SH-SY5Y (cell line): ENCODE measurements around the gene PAM16.

Experiments used
- GATA2 ChIP-seq: IDR thresholded peaks from 2 replicates; pipeline ENCODE4 v1.6.1; 2011; ENCODE audit warnings: mild to moderate bottlenecking, low read depth, low read length
- GATA3 ChIP-seq: IDR thresholded peaks from 2 replicates; pipeline ENCODE4 v1.6.1; 2011; ENCODE audit warnings: low read depth, mild to moderate bottlenecking, low read length, moderate library complexity

PAM16 gene

DNA sequence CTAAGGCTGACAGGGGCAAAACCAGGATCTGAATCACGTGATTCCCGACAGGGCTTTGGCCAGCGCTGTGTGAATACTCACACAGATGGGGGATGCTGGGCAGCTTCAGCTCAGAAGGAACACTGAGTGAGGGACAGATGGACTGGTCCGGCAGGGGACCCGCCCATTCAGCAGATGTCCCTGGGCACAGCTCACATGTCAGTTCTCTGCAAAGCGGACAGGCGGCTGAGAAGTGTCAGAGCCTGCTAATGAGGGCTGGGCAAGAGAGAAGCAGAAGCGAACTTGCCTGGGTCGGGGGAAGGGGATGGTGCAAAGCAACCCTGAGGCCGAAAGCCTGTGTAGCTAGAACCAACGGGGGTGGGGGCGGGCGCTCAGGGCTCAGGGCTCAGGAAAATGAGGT lies 47.1 kb downstream of the PAM16 start:
- no peak for TF ChIP-seq GATA3
- no peak for TF ChIP-seq GATA2

DNA sequence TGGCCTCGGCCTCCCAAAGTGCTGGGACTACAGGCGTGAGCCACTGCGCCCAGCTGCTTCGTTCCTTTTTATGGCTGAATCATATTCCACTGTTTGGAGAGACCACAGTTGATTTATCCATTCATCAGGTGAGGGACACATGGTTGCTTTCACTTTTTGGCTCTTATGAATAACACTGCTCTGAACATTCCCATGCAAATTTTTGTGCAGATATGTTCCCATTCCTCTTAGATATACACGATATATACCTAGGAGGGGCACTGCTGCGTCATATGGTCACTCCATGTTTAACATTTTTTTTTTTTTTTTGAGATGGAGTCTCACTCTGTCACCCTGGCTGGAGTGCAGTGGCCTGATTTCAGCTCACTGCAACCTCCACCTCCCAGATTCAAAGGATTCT lies 49.2 kb downstream of the PAM16 start:
- TF ChIP-seq GATA2: no peak

DNA sequence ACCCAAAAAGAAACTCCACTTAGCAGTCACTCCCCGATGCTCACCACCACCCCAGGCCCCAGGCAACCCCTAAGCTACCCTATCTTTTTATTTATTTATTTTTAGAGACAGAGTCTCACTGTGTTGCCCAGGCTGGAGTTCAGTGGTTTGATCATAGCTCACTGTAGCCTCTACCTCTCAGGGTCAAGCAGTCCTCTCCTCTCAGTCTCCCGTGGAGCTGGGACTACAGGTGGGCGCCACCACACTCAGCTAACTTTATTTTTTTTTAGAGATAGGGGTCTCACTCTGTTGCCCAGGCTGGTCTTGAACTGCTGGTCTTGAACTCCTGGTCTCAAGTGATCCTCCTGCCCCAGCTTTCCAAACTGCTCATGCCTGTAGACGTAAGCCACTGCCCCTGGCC lies 49.9 kb downstream of the PAM16 start:
- TF ChIP-seq GATA2: no peak
- no peak for TF ChIP-seq GATA3

DNA sequence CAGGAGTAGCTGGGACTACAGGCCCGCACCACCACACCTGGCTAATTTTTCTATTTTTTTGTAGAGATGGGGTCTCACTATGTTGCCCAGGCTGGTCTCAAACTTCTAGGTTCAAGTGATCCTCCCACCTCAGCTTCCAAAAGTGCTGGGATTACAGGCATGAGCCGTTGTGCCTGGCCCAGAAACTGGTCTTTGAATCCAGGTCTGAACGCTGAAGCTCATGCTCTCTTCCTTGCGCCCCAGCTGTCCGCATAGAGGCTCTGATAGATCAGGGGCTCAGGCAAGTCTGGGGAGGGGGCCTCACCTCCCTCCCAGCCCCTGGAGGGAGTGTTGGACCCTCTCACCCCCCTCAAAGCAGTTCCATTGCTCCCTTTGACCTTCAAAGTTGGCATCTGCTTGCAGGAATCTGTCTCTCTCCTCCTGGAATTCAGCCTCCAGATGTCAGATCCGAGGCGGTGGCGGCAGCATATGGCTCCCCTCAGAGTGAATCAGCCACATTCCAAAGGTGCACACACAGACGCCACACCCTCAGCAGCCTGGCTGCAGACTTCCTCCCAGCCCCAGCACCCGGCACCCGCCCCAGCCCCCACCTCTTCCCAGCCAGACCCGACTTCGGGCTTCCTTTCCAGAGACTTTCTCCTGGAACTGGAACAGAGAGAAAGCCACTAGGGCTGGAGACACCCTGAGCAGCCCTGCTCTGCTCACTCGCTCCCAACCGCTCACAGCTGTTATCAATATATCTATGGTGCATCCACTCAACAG lies 52.2 kb downstream of the PAM16 start:
- TF ChIP-seq GATA3 (no peak), GATA2 (no peak)

DNA sequence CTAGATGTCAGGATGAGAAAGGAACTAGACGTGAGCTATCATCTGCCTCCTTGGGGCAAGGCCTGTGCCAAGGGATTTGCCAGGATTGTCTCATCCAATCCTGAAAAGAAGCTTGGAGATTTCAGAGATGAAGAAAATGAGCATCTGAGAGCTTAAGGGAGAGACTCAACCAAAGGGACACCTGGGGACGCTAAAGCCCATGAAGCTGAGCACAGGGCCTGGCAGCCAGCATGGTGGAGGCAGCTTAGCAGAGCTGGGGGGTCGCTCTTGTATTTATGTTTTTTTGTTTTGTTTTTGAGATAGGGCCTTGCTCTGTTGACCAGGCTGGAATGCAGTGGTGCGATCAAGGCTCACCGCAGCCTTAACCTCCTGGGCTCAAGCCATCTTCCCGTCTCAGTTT lies 53.6 kb downstream of the PAM16 start:
- no peak for TF ChIP-seq GATA3
- TF ChIP-seq GATA2: no peak

DNA sequence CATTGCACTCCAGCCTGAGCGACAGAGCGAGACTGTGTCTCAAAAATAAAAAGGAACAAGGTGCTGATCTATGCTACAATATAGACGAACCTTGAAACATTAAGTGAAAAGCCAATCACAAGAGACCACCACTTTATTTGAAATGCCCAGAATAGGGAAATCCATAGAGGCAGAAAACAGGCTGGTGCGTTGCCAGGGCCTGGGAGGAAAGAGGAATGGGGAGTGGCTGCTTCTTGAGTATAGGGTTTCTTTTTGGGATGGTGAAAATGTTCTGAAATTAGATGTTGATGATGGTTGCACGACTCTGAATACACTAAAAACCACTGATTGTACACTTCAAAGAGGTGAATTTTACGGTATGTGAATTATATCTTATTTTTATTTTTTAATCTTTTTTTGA lies 55.5 kb downstream of the PAM16 start:
- no peak for TF ChIP-seq GATA2
- no peak for TF ChIP-seq GATA3

DNA sequence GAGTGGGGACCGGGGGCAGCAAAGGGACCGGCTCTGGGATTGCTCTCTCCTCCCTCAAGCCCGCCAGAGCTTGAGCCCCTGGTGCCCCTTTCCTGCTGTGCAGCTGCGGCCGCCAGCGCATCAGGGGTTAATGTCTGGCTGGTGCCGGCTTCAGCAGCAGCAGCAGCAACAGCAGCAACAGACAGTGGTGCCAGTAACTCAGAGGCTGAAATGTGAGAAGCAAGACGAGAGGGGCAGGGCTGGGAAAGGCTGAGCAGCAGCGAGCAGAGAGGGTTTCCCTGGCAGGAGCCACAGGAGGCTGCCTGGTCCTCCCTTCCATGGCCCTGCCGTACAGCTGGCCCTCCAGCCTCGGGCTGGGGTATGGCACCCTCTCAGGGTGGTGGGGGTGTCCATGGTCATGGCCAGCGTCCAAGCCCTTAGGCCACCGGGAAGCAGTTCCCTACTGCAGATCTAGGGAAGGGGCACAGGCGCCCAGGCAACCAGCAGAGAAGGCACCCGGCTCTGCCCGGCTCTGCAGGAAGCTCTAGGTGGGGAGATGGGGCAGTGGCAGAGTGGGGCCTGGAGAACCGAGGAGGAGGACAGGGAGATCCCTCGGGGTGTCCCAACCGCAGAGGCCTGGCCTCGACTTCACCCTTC lies 57.2 kb downstream of the PAM16 start:
- no peak for TF ChIP-seq GATA3
- TF ChIP-seq GATA2: no peak

DNA sequence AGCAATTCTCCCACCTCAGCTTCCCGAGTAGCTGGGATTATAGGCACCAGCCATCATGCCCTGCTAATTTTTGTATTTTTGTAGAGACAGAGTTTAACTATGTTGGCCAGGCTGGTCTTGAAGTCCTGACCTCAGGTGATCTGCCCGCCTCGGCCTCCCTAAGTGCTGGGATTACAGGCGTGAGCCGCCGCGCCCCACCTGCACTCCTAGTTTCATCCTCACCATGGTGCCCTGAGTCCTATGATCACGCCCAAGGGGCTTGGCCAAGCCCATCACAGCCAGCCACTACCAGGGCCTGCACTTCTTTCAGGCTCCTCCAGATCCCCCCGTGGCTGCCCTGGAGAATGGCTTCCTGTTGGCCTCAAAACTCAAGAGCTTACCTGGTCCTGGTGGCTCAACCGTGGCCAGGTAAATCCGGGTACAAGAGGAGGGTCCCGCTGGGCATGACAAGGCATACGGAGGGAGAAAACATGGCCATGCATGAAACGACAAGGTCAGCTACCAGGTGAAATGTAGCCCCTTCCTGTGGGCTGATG lies 57.9 kb downstream of the PAM16 start:
- TF ChIP-seq GATA2 (no peak), GATA3 (no peak)

DNA sequence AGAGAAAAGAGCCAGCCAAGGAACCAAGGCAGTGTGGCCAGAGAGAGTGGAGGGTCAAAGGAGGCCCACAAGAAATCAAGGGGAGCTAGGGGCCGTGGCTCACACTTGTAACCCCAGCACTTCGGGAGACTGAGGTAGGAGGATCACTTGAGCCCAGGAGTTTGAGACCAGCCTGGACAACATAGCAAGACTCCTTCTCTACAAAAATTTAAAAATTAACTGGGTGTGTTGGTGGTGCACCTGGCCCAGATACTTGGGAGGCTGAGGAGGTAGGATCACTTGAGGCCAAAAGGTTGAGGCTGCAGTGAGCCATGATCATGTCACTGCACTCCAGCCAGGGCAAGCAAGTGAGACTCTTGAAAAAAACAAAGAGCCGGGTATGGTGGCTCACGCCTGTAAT lies 59.4 kb downstream of the PAM16 start:
- no peak for TF ChIP-seq GATA2
